ENCODE results near the gene VSTM4. TPM values are rescaled to one million over a fixed set of nuclear protein-coding genes. Genes with fewer than 3 reads are reported as not detected.

VSTM4 gene
- total and polyA plus RNA-seq, 2 of the 4 experiments (the other 2 are of a cell fraction) = 2.4 to 2.9 TPM

- Histone ChIP-seq H3K9me3 (ENCODE audit: control insufficient read depth, insufficient read depth, low read length) (no peaks in the 10 kb centered on the region), H3K9me1 (ENCODE audit: insufficient read depth, low read length) (peaks cover 6% of the 10 kb centered on the region), H3K4me2 (ENCODE audit: low read depth, low read length) (no peak overlapping the region), H3K4ac (ENCODE audit: low read depth, low read length) (no peak overlapping the region), H3K4me3 (ENCODE audit: insufficient read depth, low read depth, low read length) (no peak overlapping the region), H4K20me1 (ENCODE audit: insufficient read depth, low read length) (peaks cover 12% of the 10 kb centered on the region), H2BK120ac (ENCODE audit: low read depth, low read length) (no peak overlapping the region), H3K9ac (ENCODE audit: low read depth, low read length) (no peak overlapping the region), H3K79me1 (ENCODE audit: low read depth in 1 of 2, low read length in 2 of 2) (peaks cover 0 to 50% of the 10 kb centered on the region in 2 experiments; a peak in 2 of 4 replicates), H3K56ac (ENCODE audit: extremely low read depth, insufficient read depth, low read length) (no peak overlapping the region), H2BK20ac (ENCODE audit: low read depth, low read length) (no peak overlapping the region), H3K27ac (ENCODE audit: insufficient read depth, low read length) (no peak overlapping the region), H2BK15ac (ENCODE audit: low read depth, low read length) (no peak overlapping the region), H2AK9ac (replicated peaks; ENCODE audit: low read depth, low read length, poor library complexity) (no peak overlapping the region), H4K5ac (ENCODE audit: low read depth, low read length) (no peak overlapping the region), H4K91ac (ENCODE audit: insufficient read depth, low read depth, low read length) (no peak overlapping the region), H3K36me3 (ENCODE audit: control insufficient read depth, insufficient read depth, low read length) (peaks cover 13% of the 10 kb centered on the region; the same call in 1 of the 2 replicates), H3K27me3 (ENCODE audit: control insufficient read depth, insufficient read depth, low read length) (no peaks in the 10 kb centered on the region), H2BK5ac (ENCODE audit: low read depth, low read length, poor library complexity, severe bottlenecking) (no peak overlapping the region), H2AFZ (replicated peaks; ENCODE audit: low read length, poor library complexity) (no peak overlapping the region), H3K18ac (ENCODE audit: low read depth, low read length) (no peak overlapping the region), H3K14ac (replicated peaks; ENCODE audit: low read depth, low read length) (no peak overlapping the region), H4K8ac (ENCODE audit: low read depth in 2 of 2, low read length in 2 of 2) (no peak overlapping the region), H3K23ac (ENCODE audit: low read depth, low read length) (no peak overlapping the region), H2AK5ac (ENCODE audit: low read depth, low read length) (no peak overlapping the region), H3K4me1 (ENCODE audit: control insufficient read depth, insufficient read depth, low read length) (peaks cover 17% of the 10 kb centered on the region; the same call in 1 of the 2 replicates)
- intact Hi-C loops (cut with micrococcal nuclease) = no loop called here
- WGBS, 2 experiments (ENCODE audit: extremely low coverage in 2 of 2, insufficient read length in 1 of 2) = 90% methylated on average over 2 of the region's 7 CpGs; no CpG with 5 or more reads in 1 of the 2 experiments
- POLR2A ChIA-PET (ENCODE audit: unreplicated experiment) = no interaction called here
- in situ Hi-C loops (cut with MboI; ENCODE audit: low sequenced_read_pairs) = no loop called here
- CTCF ChIA-PET = no interaction called here
- DNase-seq (no peak), ATAC-seq (ENCODE audit: low read depth) (no peak)
- dilution Hi-C loops (cut with HindIII; ENCODE audit: low sequenced_read_pairs, unreplicated experiment) = no loop called here
- TF ChIP-seq FOS (IDR thresholded peaks at IDR 0.05; ENCODE audit: low read depth, low read length) (no peak), MAFK (IDR thresholded peaks at IDR 0.05; ENCODE audit: low read depth, low read length) (no peak), RCOR1 (IDR thresholded peaks at IDR 0.05; ENCODE audit: insufficient replicate concordance, low read length) (no peak), ELK1 (IDR thresholded peaks at IDR 0.05; ENCODE audit: borderline replicate concordance, low read depth, low read length) (no peak), MXI1 (IDR thresholded peaks at IDR 0.05; ENCODE audit: borderline replicate concordance, low read depth, low read length) (no peak), CTCF (conservative IDR thresholded peaks at IDR 0.05; ENCODE audit: low read depth, low read length) (no peak), USF2 (IDR thresholded peaks at IDR 0.05; ENCODE audit: low read depth, low read length) (no peak), NFE2L2 (IDR thresholded peaks at IDR 0.05; ENCODE audit: low read depth, low read length) (no peak), CHD1 (IDR thresholded peaks at IDR 0.05; ENCODE audit: low read depth, low read length) (no peak), SMC3 (IDR thresholded peaks at IDR 0.05; ENCODE audit: low read depth, low read length) (no peak), CEBPB (IDR thresholded peaks at IDR 0.05; ENCODE audit: low read depth, low read length) (no peak), POLR2A (IDR thresholded peaks at IDR 0.05; ENCODE audit: low read depth, low read length) (no peak), RAD21 (IDR thresholded peaks at IDR 0.05; ENCODE audit: low read length) (no peak), BHLHE40 (IDR thresholded peaks at IDR 0.05; ENCODE audit: low read depth, low read length) (no peak), RFX5 (IDR thresholded peaks at IDR 0.05; ENCODE audit: low read depth, low read length) (no peak), MAZ (IDR thresholded peaks at IDR 0.05; ENCODE audit: borderline replicate concordance, low read depth, low read length) (no peak)
- no TSS peak for BruUV-seq (replicated peaks)
Observed at GRCh38 chr10:49108656-49109055, 6.7 kb downstream of the VSTM4 start.
